Measurements from ENCODE around the gene NUMB. TPM values are rescaled to one million over a fixed set of nuclear protein-coding genes. Genes with fewer than 3 reads are reported as not detected.
A peak's percentile ranks its signal among the peaks of the same experiment; 100 is the strongest.

NUMB gene
- total RNA-seq, 4 donors from 2014 or later: 105 to 125 (median 117) TPM

DNA sequence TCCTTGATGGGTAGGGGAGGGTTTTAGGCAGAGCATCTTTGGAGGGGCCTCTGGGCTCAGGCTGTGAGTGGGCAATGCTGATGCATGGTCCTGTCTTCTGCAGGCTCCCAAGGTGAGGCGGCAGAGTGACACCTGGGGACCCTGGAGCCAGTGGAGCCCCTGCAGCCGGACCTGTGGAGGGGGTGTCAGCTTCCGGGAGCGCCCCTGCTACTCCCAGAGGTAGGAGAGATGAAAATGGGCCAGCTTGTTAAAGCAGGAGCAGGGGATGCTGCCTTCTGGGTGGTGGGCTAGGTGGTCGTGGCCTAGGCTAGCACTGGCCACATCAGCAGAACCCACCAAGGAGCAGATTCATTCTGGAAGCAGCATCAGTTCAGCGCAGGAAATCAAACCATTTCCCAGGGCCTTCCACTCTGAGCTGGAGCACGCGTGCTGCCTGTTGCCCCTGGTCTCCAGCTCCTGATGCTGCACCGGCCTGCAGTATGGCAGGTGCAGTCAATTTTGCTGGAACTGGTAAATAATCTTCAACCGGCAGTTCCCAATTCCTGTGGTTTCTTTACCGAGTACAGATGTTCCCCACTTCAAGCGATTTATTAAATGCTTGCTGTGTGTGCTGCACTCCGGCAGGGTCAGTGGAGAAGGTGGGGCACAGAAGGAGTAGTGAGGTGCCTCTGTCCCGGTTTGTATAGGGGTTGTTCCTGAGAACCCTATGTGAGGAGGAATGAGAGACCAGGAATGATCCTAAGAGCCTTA lies 213.6 kb downstream of the NUMB start:
- Histone ChIP-seq H3K4me1 (peaks cover 0 to 22% (median 16%) of the 10 kb centered on the region in 4 donors), H3K4me3 (no peak overlapping the region), H3K9me3 (peaks cover 0 to 6% (median 0%) of the 10 kb centered on the region in 4 donors), H3K27ac (no peak overlapping the region), H3K36me3 (no peaks in the 10 kb centered on the region), H3K27me3 (no peaks in the 10 kb centered on the region)
- TF ChIP-seq, protein P1, sequence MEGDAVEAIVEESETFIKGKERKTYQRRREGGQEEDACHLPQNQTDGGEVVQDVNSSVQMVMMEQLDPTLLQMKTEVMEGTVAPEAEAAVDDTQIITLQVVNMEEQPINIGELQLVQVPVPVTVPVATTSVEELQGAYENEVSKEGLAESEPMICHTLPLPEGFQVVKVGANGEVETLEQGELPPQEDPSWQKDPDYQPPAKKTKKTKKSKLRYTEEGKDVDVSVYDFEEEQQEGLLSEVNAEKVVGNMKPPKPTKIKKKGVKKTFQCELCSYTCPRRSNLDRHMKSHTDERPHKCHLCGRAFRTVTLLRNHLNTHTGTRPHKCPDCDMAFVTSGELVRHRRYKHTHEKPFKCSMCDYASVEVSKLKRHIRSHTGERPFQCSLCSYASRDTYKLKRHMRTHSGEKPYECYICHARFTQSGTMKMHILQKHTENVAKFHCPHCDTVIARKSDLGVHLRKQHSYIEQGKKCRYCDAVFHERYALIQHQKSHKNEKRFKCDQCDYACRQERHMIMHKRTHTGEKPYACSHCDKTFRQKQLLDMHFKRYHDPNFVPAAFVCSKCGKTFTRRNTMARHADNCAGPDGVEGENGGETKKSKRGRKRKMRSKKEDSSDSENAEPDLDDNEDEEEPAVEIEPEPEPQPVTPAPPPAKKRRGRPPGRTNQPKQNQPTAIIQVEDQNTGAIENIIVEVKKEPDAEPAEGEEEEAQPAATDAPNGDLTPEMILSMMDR (IDR thresholded peaks at IDR 0.05): no peak
- no peak for TF ChIP-seq POLR2A (IDR thresholded peaks at IDR 0.05)
- DNase-seq: peak in 1 of 3 donors; percentile 34

DNA sequence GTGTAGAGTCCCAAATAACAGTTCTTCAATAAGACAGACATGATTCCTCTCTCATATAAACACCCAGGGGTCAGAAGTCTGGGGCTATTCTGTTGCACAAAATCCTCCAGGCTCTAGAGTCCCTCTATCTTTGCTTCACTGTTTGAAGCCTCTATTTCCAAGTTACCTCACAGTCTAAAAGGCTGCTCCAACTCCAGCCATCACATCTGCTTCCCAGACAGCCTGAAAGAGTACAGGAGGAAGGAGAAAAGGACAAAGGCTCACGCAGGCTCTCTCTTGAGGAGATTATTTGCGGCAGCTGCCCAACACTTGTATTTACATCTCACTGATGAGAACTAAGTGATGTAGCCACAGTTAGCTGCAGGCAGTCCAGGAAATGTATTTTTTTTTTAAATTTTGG lies 214.6 kb downstream of the NUMB start:
- Histone ChIP-seq H3K4me1 (peaks cover 0 to 29% (median 16%) of the 10 kb centered on the region in 4 donors), H3K27ac (no peak overlapping the region)

DNA sequence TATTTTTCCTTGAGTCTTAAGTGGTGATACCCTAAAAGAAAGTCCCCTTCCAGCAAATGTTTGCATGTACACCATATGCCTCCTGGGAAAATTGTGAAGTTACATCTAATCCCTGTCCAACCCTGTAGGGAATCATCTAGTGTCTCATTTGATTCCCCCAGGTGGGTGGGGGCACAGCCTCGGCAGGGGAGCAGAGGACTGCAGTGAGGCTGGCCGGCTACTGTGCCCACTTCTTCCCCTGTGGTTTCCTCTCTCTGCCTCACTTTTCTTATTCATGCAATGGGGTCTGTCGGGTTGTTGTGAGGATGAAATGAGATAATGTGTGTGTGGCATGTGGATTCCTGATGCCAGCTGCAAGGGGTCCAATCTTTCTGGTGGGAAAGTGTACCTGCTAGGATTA lies 215.0 kb downstream of the NUMB start:
- Histone ChIP-seq H3K27me3 (no peaks in the 10 kb centered on the region), H3K27ac (no peak overlapping the region), H3K9me3 (peaks cover 0 to 6% (median 0%) of the 10 kb centered on the region in 4 donors), H3K4me3 (no peak overlapping the region), H3K4me1 (peaks cover 0 to 33% (median 19%) of the 10 kb centered on the region in 4 donors), H3K36me3 (no peaks in the 10 kb centered on the region)
- no peak for DNase-seq
- TF ChIP-seq, protein P1 (IDR thresholded peaks at IDR 0.05): no peak
- TF ChIP-seq POLR2A (IDR thresholded peaks at IDR 0.05): no peak

More for the DNA sequence above, 214.6 kb downstream of the NUMB start:
- Histone ChIP-seq H3K9me3 (peaks cover 0 to 6% (median 0%) of the 10 kb centered on the region in 4 donors), H3K36me3 (no peaks in the 10 kb centered on the region), H3K27me3 (no peaks in the 10 kb centered on the region), H3K4me3 (no peak overlapping the region)
- TF ChIP-seq POLR2A (IDR thresholded peaks at IDR 0.05): no peak
- TF ChIP-seq, protein P1 (IDR thresholded peaks at IDR 0.05): no peak
- no peak for DNase-seq

DNA sequence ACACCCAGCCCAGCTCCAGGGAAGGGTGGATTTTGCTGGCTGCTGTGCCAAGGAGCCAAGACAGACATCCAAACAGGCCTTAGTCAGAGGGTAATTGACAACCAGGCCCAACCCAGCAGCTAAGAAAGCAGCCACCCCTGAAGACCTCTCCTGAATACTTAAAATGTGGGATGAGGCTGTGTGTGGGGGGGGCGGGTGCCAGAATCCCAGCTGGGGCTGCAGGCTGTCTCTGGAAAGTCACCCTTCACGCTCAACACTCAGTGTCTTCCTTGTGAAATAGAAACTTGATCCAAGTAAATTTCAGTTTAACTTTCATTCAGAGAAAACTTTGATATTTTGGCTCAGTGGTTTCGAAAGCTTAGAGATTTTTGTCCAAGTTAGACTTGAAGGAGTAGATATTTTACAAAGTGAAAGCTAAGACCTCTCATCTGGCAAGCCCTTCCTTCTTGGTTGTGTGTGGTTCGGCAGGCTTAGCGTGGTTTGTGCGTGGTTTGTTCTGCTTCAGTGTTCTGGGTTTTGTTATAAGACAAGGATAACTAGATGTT lies 215.9 kb downstream of the NUMB start:
- Histone ChIP-seq H3K27me3 (no peaks in the 10 kb centered on the region), H3K4me1 (peaks cover 0 to 42% (median 28%) of the 10 kb centered on the region in 4 donors), H3K9me3 (peaks cover 0 to 6% (median 0%) of the 10 kb centered on the region in 4 donors), H3K36me3 (no peaks in the 10 kb centered on the region), H3K4me3 (no peak overlapping the region), H3K27ac (peak overlapping the region in 3 of 4 donors; percentile 17 to 46 (median 39))
- DNase-seq: peak in 1 of 3 donors; percentile 41
- TF ChIP-seq POLR2A (IDR thresholded peaks at IDR 0.05): no peak
- TF ChIP-seq, protein P1 (IDR thresholded peaks at IDR 0.05): no peak

DNA sequence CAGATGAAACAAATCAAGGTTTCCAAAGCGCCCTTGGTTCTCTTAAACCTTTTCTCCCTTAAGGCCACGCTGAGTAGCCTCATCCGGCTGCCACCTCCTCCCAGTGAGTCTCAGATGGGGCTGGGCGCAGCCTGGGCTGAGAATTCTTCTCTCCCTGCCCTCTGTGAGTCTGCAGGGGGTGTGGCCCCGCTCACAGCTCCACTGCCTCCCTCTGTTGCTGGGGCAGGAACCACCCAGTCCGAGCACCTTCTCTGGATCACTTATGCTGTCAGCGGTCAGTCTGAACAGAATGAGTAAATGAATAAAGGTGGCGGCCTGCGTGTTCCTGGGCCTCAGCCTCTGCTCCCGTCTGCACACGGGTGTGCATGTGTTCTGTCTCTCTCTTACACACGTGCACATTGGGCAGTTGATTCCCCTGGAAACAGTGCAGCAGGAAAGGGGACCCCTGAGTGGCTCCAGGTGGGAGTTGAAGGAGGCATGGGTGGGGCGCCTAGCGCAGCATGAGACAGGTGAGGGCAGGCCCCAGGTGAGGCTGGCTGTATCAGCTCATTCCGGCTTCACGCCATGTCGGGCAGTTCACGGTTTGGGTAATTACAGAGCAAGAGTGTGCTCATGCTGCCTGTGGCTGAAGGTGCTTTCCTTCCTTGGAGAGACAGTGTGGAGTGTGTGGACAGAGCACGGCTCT lies 216.7 kb downstream of the NUMB start:
- peaks cover 0 to 6% (median 0%) of the 10 kb centered on the region in 4 donors for H3K9me3 ChIP-seq
- no peak overlapping the region for H3K4me3 ChIP-seq
- DNase-seq: peak in 1 of 3 donors; percentile 34
- TF ChIP-seq, protein P1 (IDR thresholded peaks at IDR 0.05): no peak
- TF ChIP-seq POLR2A (IDR thresholded peaks at IDR 0.05): no peak
- peaks cover 0 to 49% (median 31%) of the 10 kb centered on the region in 4 donors for H3K4me1 ChIP-seq
- H3K27ac ChIP-seq: peak overlapping the region in 3 of 4 donors; percentile 17 to 46 (median 39)
- no peaks in the 10 kb centered on the region for H3K27me3 ChIP-seq
- no peaks in the 10 kb centered on the region for H3K36me3 ChIP-seq
